HG03342 (cell line): ENCODE data around the gene OARD1.
A peak's percentile ranks its signal among the peaks of the same experiment; 100 is the strongest.
"Not testable (repeated sequence)": the region's sequence is repeated elsewhere in the genome, so short reads cannot be mapped to it uniquely, and the experiment has no call there.

Source experiments
- ATAC-seq: cut with Tn5 transposase; IDR thresholded peaks from one replicate; pipeline ENCODE4 v1.9.1; 2021; ENCODE audit warnings: mild to moderate bottlenecking, moderate library complexity; ENCODE audit not compliant: unreplicated experiment

The OARD1 gene

GRCh38 chr6:41071923-41072835, at the start of gene OARD1:
Gene OARD1 (minus strand): TSS chr6:41072356. CDS start chr6:41071634, 722 bp downstream.
- peak; percentile 60 for ATAC-seq

- ATAC-seq, result no peak
These were observed 47.9 kb upstream of the OARD1 start for GRCh38 chr6:41120058-41120457.

GRCh38 chr6:41119508-41119907, 47.4 kb upstream of the OARD1 start:
- no peak for ATAC-seq

- ATAC-seq, result not testable (repeated sequence)
These were observed 42.9 kb upstream of the OARD1 start for GRCh38 chr6:41115027-41115426.

GRCh38 chr6:41111017-41111416, 38.9 kb upstream of the OARD1 start:
- no peak for ATAC-seq

GRCh38 chr6:41103847-41104246, 31.7 kb upstream of the OARD1 start:
- ATAC-seq, result no peak

- ATAC-seq, result no peak
These were observed 28.7 kb upstream of the OARD1 start for GRCh38 chr6:41100871-41101287.

GRCh38 chr6:41098366-41098765, 26.2 kb upstream of the OARD1 start:
- ATAC-seq, result no peak

GRCh38 chr6:41097467-41098090, 25.4 kb upstream of the OARD1 start:
- no peak for ATAC-seq

- no peak for ATAC-seq
These were observed 21.6 kb upstream of the OARD1 start for GRCh38 chr6:41093729-41094128.

- no peak for ATAC-seq
These were observed 20.4 kb upstream of the OARD1 start for GRCh38 chr6:41092421-41093140.

- ATAC-seq, result no peak
These were observed 18.9 kb upstream of the OARD1 start for GRCh38 chr6:41090841-41091761.

GRCh38 chr6:41088451-41088850, 16.3 kb upstream of the OARD1 start:
- no peak for ATAC-seq

- ATAC-seq, result no peak
These were observed 13.0 kb upstream of the OARD1 start for GRCh38 chr6:41085182-41085581.

- ATAC-seq, result no peak
These were observed 10.9 kb upstream of the OARD1 start for GRCh38 chr6:41083072-41083471.

GRCh38 chr6:41080621-41081020, 8.5 kb upstream of the OARD1 start:
- ATAC-seq, result no peak

GRCh38 chr6:41079080-41079479, 6.9 kb upstream of the OARD1 start:
- ATAC-seq, result no peak

- no peak for ATAC-seq
These were observed 5.9 kb upstream of the OARD1 start for GRCh38 chr6:41078101-41078500.

- no peak for ATAC-seq
These were observed 5.4 kb upstream of the OARD1 start for GRCh38 chr6:41077536-41077935.
